H1 (cell line): ENCODE results near the gene HDAC8. TPM values are rescaled to one million over a fixed set of nuclear protein-coding genes. Genes with fewer than 3 reads are reported as not detected.

ENCODE experiments used
- ASH2L ChIP-seq: fragments of 200-600, 300-600 bp; sonication (generic); IDR thresholded peaks from one replicate; pipeline ENCODE4 v1.7.1; 2017; ENCODE audit warnings: low read length
- JUN ChIP-seq: IDR thresholded peaks from 2 replicates; pipeline ENCODE4 v1.6.1; 2011; ENCODE audit warnings: low read depth, mild to moderate bottlenecking, improper control_type of control experiment, low read length
- KDM1A ChIP-seq: fragments of 200-600, 300-600 bp; sonication (generic); IDR thresholded peaks from 2 replicates; pipeline ENCODE4 v1.7.1; 2016; ENCODE audit warnings: mild to moderate bottlenecking, low read length, borderline replicate concordance
- RBBP5 ChIP-seq: IDR thresholded peaks from 2 replicates; pipeline ENCODE4 v1.7.1; 2012; ENCODE audit warnings: low read depth, mild to moderate bottlenecking, inconsistent platforms, low read length, moderate library complexity, borderline replicate concordance
- SP1 ChIP-seq: IDR thresholded peaks from 2 replicates; pipeline ENCODE4 v1.6.1; 2011; ENCODE audit warnings: low read depth, low read length
- SRF ChIP-seq: IDR thresholded peaks from 2 replicates; pipeline ENCODE4 v1.6.1; 2011; ENCODE audit warnings: mild to moderate bottlenecking, low read depth, low read length, moderate library complexity
- TCF12 ChIP-seq: IDR thresholded peaks from 2 replicates; pipeline ENCODE4 v1.6.1; 2011; ENCODE audit warnings: low read depth, mild to moderate bottlenecking, low read length
- polyA plus RNA-seq, 7 experiments: library from polyadenylated mRNA; depleted of rRNA in 3 of 7; stranded (reverse) in 5 of 7; unstranded in 2 of 7; fragments of >200 nt in 5 of 7; fragments of 200-250 nt in 2 of 7; gene quantifications; 1 replicate in 5 of 7; 2 replicates in 1 of 7; 4 replicates in 1 of 7; pipeline versions ENCODE4 v1.2.1 to v1.2.3, GENCODE V29; 2011 to 2013; ENCODE audit warnings: missing spikeins in 2 of 7, mixed read lengths in 2 of 7
- total RNA-seq: library from RNA; stranded (reverse); fragmentation: NEBNext Ultra II Directional; extraction: Animal tissue kit (Norgen Biotek cat#: 25700); gene quantifications from 2 replicates; pipeline ENCODE4 v1.2.1, GENCODE V29; 2021

HDAC8 gene
- total and polyA plus RNA-seq, 2 of the 8 experiments (the other 6 are each of a cell fraction or from before 2014, with no cell fraction given), result 9.7 to 20.3 TPM

GRCh38 chrX:72572248-72573157 lies at the start of gene HDAC8 (continued):
- TF ChIP-seq TCF12, result no peak
- TF ChIP-seq KDM1A, result no peak
- no peak for TF ChIP-seq JUN
- TF ChIP-seq SP1, result no peak
- TF ChIP-seq RBBP5, result no peak
- peak; percentile 96 for TF ChIP-seq ASH2L
- TF ChIP-seq SRF, result no peak
